Stimulated activated naive B cell treated with anti-CD40 and anti-IgM and Interleukin-4, amounts not matched to agents 10 μg/mL and 1 μg/mL and 100 μg/mL, for 72 hours (primary cell): ENCODE measurements around the gene DGCR6.
A peak's percentile ranks its signal among the peaks of the same experiment; 100 is the strongest.
"Not testable (repeated sequence)": the region's sequence is repeated elsewhere in the genome, so short reads cannot be mapped to it uniquely, and the experiment has no call there.

ENCODE experiments used
- ATAC-seq, 2 donors: fragments of 150-1000 bp; cut with Tn5 transposase; replicated peaks; 2 replicates each; pipeline ENCODE4 v1.10.0; 2021; ENCODE audit warnings: moderate library complexity in 1 of 2
- DNase-seq: peaks from one replicate; pipeline ENCODE4 v3.0.0; 2021
- H3K27ac Mint-ChIP-seq: one replicate; pipeline ENCODE4 v1.8.0; 2022; ENCODE audit warnings: mild to moderate bottlenecking, mixed read lengths
- H3K27me3 Mint-ChIP-seq, 2 donors: one replicate each; pipeline ENCODE4 v1.8.0; 2022; ENCODE audit warnings: mixed read lengths in 2 of 2
- H3K36me3 Mint-ChIP-seq, 2 donors: one replicate each; pipeline ENCODE4 v1.8.0; 2022; ENCODE audit warnings: mixed read lengths in 2 of 2, mild to moderate bottlenecking in 1 of 2
- H3K4me1 Mint-ChIP-seq, 2 donors: one replicate each; pipeline ENCODE4 v1.8.0; 2022; ENCODE audit warnings: mixed read lengths in 2 of 2, mild to moderate bottlenecking in 1 of 2
- H3K4me3 Mint-ChIP-seq, 2 donors: one replicate each; pipeline ENCODE4 v1.8.0; 2022; ENCODE audit warnings: mild to moderate bottlenecking in 2 of 2, mixed read lengths in 2 of 2, moderate library complexity in 1 of 2
- H3K9me3 Mint-ChIP-seq, 2 donors: one replicate each; pipeline ENCODE4 v1.8.0; 2022; ENCODE audit warnings: mixed read lengths in 2 of 2, mild to moderate bottlenecking in 1 of 2

Gene DGCR6

DNA sequence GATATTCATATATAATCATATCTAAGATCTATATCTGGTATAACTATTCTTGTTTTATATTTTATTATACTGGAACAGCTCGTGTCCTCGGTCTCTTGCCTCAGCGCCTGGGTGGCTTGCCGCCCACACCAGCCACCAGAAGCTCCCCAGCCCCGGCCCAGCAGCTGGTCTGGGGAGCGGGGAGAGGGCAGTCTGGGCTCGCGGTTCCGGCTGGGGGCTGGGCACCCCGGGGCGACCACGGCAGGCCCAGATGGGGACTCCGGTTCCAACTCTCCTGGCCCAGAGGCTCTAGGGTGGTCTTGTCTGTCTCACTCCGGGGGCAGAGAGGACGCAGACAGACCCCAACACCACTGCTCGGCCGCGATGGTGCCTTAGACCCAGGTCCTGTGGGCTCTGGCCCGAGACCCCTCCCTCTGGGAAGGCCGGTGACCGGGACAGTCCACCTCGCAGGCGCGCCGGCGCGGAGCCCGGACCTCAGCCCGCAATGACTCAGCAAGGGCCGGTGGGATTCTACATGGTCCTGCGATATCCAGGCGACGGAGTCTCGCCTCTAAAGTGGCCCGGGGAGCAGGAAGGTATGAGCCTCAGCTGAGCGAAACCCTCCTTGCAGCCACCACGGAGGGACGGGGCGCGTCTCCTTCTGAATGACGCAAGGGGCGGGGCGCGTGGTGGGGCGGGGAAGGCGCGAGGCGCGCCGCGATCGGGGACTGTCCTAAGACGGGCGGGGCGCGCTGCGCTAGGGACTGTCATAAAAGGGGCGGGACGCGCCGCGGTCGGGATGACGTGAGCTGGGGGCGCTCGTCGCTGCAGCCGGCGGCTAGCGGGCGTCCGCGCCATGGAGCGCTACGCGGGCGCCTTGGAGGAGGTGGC is at the start of gene DGCR6:
Gene DGCR6, plus strand, starts transcription at position 781 of the 870 bp plus-strand sequence. Its CDS starts 55 bp downstream, at position 836.
- H3K4me3 Mint-ChIP-seq = no peak within 1 kb of the TSS
- no peaks in the 10 kb centered on the region for H3K27me3 Mint-ChIP-seq
- H3K4me1 Mint-ChIP-seq = no peaks in the 10 kb centered on the region
- H3K27ac Mint-ChIP-seq = no peak within 1 kb of the TSS
- ATAC-seq = peak; percentile 97 to 98
- H3K36me3 Mint-ChIP-seq = no peaks in the 10 kb centered on the region
- no peaks in the 10 kb centered on the region for H3K9me3 Mint-ChIP-seq
- no peak for DNase-seq

DNA sequence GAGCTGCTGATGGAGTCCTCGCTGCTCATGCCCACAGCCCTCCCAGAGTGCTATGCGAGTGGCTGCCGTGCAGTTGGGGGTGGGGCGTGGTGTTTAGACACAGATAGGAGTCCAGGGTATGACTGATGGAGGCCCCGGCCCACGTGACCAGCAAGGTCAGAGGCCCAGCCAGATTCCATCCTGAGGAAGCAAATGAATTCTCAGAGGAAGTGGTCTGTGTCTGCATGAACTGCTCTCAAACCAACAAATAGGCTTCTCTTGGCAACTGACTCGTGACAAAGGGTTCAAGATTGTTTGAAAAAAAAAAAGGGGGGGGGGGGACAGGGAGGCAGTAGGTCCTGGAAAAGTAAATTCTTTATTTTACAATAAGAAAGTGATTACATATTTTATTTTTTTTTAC is 46.8 kb upstream of the DGCR6 start:
- H3K27ac Mint-ChIP-seq, ATAC-seq, H3K4me3 Mint-ChIP-seq, DNase-seq, H3K9me3 Mint-ChIP-seq, H3K36me3 Mint-ChIP-seq, H3K27me3 Mint-ChIP-seq, H3K4me1 Mint-ChIP-seq: not testable (repeated sequence)

DNA sequence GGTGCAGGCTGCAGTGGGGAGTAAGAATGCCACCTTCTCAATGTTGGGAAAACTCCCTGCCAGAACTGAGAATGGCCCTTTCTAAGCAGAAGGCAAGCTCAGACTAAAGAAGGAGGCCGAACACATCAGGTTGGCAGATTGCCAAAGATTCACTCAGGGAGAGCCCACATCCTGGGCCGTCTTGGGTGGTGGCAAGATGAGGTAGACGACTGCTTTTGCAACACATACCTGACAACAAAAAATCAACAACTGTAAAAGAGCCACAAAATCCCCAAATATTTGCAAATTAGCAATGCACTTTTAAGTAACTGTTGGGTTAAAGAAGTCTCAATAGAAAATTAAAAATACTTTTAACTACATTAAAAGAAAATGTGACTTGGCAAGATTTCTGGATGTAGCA is 24.9 kb upstream of the DGCR6 start:
- not testable (repeated sequence) for H3K4me3 Mint-ChIP-seq, H3K27me3 Mint-ChIP-seq, H3K9me3 Mint-ChIP-seq, ATAC-seq, H3K27ac Mint-ChIP-seq, DNase-seq, H3K36me3 Mint-ChIP-seq, H3K4me1 Mint-ChIP-seq

DNA sequence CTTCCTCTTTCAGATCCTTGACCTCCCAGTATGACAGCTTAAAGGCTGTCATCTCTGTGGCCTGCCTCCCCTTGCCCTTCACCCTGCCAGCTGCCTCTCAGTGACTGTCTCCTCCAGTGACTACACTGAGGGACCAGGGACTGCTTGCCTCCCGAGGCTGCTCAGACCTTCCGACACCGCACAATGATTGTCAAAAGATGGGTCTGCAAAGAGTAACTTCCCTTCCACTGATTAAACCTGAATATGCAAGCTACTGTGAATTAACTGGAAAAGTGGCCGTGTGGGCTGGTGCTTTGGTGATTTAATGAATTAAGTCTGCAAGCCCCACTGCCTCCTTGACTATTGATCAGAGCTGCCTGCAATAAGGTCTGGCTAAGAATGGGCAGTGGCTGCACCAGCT is 21.7 kb upstream of the DGCR6 start:
- H3K4me3 Mint-ChIP-seq, DNase-seq, H3K27ac Mint-ChIP-seq, H3K9me3 Mint-ChIP-seq, H3K36me3 Mint-ChIP-seq, ATAC-seq, H3K27me3 Mint-ChIP-seq, H3K4me1 Mint-ChIP-seq: not testable (repeated sequence)

DNA sequence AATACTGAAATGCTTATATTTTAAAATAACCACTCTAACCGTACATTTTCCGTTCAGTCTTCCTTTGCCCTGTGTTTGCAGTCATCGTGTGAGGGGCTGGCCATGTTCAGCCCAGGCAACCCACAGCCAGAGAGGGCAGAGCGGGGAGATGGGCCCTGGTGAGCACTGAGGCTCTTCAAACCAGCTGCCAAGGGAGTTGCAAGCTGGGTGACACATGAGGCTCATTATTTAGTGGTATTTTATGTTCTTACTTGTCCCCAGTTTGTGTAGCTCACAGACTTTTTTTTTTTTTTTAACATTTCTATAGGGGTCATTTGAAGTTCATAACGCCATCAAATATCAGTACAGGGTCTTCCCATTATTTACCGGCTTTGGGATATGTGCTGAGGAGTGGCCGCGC is 18.0 kb upstream of the DGCR6 start:
- H3K9me3 Mint-ChIP-seq = no peaks in the 10 kb centered on the region
- H3K27me3 Mint-ChIP-seq = no peaks in the 10 kb centered on the region
- H3K4me3 Mint-ChIP-seq = no peak overlapping the region
- H3K27ac Mint-ChIP-seq = no peak overlapping the region
- no peaks in the 10 kb centered on the region for H3K4me1 Mint-ChIP-seq
- no peak for DNase-seq
- H3K36me3 Mint-ChIP-seq = no peaks in the 10 kb centered on the region
- no peak for ATAC-seq

DNA sequence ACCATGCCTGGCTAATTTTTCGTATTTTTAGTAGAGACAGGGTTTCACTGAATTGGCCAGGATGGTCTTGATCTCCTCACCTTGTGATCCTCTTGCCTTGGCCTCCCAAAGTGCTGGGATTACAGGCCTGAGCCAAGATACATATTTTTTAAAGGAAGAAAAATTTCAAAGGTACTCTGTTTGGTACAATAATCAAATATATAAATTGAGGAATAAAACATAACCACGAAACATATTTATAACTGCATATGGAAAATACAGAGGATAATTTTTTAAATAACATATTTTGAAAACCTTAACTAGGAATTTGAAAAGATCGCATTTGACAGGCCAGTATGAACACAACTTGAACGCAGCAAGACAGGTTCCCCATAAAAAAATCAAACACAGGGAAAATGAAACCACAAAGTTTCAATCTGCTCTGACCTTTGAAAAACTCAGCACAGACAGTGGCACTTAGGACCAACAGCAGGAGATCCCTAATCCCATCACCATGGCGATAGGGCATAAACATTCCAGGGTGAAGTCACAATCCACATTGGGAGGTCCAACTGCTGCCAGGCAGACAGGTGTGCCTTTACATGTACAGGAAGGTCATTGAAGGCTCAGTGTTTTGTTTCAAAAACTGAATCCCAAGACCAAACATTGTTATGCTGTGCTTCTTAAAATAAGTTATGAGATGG is 15.5 kb upstream of the DGCR6 start:
- not testable (repeated sequence) for H3K36me3 Mint-ChIP-seq, H3K27me3 Mint-ChIP-seq, H3K27ac Mint-ChIP-seq, H3K4me1 Mint-ChIP-seq, H3K9me3 Mint-ChIP-seq, DNase-seq, ATAC-seq, H3K4me3 Mint-ChIP-seq

DNA sequence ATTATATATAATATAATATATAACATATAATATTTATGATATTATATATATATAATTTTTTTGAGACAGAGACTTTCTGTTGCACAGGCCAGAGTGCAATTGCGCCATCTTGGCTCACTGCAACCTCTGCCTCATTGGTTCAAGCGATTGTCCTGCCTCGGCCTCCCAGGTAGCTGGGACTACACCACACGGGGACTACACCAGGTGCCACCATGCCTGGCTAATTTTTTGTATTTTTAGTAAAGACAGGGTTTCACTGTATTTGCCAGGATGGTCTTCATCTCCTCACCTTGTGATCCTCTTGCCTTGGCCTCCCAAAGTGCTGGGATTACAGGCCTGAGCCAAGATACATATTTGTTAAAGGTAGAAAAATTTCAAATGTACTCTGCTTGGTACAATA is 12.3 kb upstream of the DGCR6 start:
- not testable (repeated sequence) for H3K27ac Mint-ChIP-seq, DNase-seq, H3K9me3 Mint-ChIP-seq, H3K36me3 Mint-ChIP-seq, H3K27me3 Mint-ChIP-seq, H3K4me3 Mint-ChIP-seq, H3K4me1 Mint-ChIP-seq, ATAC-seq

DNA sequence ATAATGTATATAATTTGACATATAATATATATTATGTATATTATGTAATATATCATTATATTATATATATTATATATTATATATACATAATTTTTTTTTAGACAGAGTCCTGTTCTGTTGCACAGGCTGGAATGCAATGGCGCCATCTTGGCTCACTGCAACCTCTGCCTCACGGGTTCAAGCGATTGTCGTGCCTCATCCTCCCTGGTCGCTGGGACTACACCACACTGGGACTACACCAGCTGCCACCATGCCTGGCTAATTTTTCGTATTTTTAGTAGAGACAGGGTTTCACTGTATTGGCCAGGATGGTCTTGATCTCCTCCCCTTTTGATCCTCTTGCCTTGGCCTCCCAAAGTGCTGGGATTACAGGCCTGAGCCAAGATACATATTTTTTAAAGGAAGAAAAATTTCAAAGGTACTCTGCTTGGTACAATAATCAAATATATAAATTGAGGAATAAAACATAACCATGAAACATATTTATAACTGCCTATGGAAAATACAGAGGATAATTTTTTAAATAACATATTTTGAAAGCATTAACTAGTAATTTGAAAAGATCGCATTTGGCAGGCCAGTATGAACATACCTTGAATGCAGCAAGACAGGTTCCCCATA is 10.0 kb upstream of the DGCR6 start:
- H3K27me3 Mint-ChIP-seq, H3K9me3 Mint-ChIP-seq, H3K4me1 Mint-ChIP-seq, H3K27ac Mint-ChIP-seq, DNase-seq, ATAC-seq, H3K4me3 Mint-ChIP-seq, H3K36me3 Mint-ChIP-seq: not testable (repeated sequence)

DNA sequence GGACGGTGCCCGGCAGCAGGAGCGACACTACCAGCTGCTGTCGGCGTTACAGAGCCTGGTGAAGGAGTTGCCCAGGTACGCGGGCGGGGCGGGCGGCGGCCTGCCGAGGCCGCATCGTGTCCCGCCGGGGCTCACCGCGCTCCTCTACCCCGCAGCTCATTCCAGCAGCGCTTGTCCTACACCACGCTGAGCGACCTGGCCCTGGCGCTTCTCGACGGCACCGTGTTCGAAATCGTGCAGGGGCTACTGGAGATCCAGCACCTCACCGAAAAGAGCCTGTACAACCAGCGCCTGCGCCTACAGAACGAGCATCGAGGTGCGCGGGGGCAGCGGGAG is 258 bp downstream of the DGCR6 start:
- not testable (repeated sequence) for H3K27ac Mint-ChIP-seq, H3K9me3 Mint-ChIP-seq, H3K4me1 Mint-ChIP-seq, DNase-seq, H3K36me3 Mint-ChIP-seq, H3K4me3 Mint-ChIP-seq, H3K27me3 Mint-ChIP-seq
- peak; percentile 40 to 41 for ATAC-seq

DNA sequence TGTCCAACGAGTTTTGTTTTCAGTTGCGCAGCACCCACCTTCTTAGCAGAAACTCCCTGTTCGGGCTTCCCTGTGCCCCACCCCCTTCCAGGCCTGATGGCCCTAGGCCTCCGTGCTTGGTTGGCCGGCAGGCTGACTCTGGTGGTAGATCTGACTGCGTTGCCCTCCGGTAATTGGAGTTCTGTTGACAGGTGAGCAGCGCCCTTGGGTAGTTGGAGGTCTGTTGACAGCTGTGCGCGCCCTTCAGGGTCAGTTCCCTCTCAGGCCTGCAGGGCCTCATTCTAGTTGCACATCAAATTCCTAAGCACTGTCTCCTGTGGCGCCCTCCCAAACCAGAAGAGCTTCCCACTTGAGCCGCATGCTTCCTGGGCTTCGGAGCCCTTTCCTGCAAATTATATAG is 776 bp downstream of the DGCR6 start:
- ATAC-seq (peak; percentile 13 to 28), DNase-seq (no peak)
- Mint-ChIP-seq H3K9me3 (no peaks in the 10 kb centered on the region), H3K27me3 (no peaks in the 10 kb centered on the region), H3K27ac (no peak overlapping the region), H3K4me1 (no peaks in the 10 kb centered on the region), H3K36me3 (no peaks in the 10 kb centered on the region), H3K4me3 (no peak overlapping the region)

DNA sequence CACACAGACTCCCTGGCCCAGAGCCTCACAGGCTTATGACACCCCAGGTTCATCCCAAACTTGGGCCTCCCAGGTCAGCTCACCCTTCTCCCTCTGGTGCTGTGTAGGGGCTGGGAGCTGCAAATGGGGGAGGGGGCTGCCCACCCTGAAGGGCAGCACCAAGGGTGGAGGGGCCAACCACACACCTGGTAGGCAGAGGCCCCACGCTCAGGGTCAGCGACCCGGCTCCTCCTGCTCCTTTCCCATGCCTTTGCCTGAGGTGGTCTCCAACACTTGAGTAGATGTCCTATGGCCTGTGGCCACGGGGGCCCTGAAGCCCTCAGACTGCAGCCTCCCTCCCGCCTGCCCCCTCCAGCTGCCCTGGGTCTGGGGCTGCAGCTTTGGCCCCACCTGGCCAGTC is 3.4 kb downstream of the DGCR6 start:
- Mint-ChIP-seq H3K27ac (no peak overlapping the region), H3K4me3 (no peak overlapping the region), H3K27me3 (no peaks in the 10 kb centered on the region), H3K9me3 (no peaks in the 10 kb centered on the region), H3K4me1 (no peaks in the 10 kb centered on the region), H3K36me3 (no peaks in the 10 kb centered on the region)
- DNase-seq (no peak), ATAC-seq (no peak)

DNA sequence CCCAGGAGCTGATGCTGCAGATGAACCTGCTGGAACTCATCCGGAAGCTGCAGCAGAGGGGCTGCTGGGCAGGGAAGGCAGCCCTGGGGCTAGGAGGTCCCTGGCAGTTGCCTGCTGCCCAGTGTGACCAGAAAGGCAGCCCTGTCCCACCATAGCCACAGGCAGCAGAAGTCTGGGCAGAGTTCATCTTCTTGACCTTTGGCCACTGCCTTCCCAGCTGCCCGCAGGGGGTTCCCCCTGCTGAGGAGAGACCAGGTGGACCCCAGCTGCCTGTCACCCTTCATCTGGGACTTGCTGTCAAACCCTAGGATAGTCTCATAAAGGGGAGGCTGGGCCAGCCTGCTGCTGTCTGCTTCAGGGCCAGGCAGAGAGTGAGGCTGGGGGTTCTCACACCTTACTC is 5.4 kb downstream of the DGCR6 start:
- H3K27ac Mint-ChIP-seq, H3K4me3 Mint-ChIP-seq, ATAC-seq, DNase-seq, H3K36me3 Mint-ChIP-seq, H3K4me1 Mint-ChIP-seq, H3K27me3 Mint-ChIP-seq, H3K9me3 Mint-ChIP-seq: not testable (repeated sequence)

DNA sequence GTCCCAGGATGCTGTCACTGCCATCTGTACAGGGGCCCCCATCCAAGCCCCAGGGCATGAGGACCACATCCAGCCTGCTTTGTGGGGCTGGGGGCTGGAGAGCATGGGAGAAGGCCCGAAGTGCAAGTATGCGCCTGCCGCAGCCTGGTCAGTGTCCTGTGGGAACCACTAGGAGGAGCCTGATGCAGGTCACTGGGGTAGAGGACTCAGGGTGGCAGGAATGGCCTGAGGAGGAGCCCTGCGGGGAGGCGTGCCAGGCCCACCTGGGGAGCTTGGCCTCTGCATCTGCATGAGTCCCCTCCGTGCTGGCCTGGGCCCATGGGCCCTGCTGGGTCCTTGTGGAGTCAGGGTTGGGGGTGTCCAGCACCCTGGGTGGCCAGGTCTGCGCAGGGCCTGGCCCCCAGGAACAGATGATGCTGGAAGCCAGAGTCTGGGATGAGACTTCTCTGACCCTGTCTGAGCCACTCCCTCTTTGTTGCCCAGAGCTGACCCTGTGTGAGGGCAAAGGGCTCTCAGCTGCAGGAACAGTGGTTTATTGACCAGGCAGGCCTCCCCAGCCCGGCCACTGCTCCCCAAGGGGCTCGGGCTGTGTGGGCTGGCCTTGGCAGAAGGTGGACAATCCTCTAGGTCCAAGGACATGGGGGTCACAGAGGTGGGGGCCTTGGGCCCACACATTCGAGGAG is 6.3 kb downstream of the DGCR6 start:
- DNase-seq, H3K9me3 Mint-ChIP-seq, H3K27ac Mint-ChIP-seq: not testable (repeated sequence)

DNA sequence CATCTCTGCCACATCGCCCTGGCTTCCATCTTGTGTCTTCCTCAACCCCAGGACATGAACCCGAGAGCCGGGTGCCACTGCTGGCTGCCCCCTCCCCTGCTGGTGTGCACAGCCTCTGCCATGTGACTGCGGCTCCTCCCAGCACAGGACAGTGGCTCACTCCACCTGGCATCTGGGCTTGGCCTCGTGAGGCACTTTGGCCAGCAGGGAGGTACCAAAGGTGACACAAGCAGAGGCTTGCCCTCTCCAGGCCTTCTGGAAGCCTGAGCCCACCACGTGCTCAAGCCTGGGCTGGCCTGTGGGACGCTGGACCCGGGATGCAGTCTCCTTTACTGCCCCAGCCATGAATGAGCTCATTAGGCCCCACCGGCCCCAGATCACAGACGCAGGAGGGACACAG is 8.4 kb downstream of the DGCR6 start:
- H3K4me1 Mint-ChIP-seq, H3K36me3 Mint-ChIP-seq, H3K27me3 Mint-ChIP-seq, H3K27ac Mint-ChIP-seq, H3K9me3 Mint-ChIP-seq, H3K4me3 Mint-ChIP-seq, DNase-seq, ATAC-seq: not testable (repeated sequence)

More for the DNA sequence above, 6.3 kb downstream of the DGCR6 start:
- not testable (repeated sequence) for H3K36me3 Mint-ChIP-seq, H3K4me1 Mint-ChIP-seq, ATAC-seq, H3K27me3 Mint-ChIP-seq, H3K4me3 Mint-ChIP-seq
